Calu3 (cell line): ENCODE data around the gene JDP2. TPM values are rescaled to one million over a fixed set of nuclear protein-coding genes. Genes with fewer than 3 reads are reported as not detected.
A peak's percentile ranks its signal among the peaks of the same experiment; 100 is the strongest.

Experiments used
- BruUV-seq: library from RNA; stranded (reverse); fragments of 400-500 nt; replicated peaks from 2 replicates; lab custom pipeline; 2021; lab: Mats Ljungman, UMichigan
- CTCF ChIA-PET: fragments of 300-600 bp; sonication (Branson Sonifier 250); formaldehyde crosslinking; loops from one replicate; lab custom pipeline; 2022; ENCODE audit warnings: antibody characterized with exemption; lab: Charles Lee
- DNase-seq: peaks from one replicate; pipeline ENCODE4 v3.0.0; 2022
- H3K27ac Mint-ChIP-seq: one replicate; pipeline ENCODE4 v1.8.0; 2022; ENCODE audit warnings: mixed read lengths; ENCODE audit not compliant: unreplicated experiment
- H3K27me3 Mint-ChIP-seq: one replicate; pipeline ENCODE4 v1.8.0; 2022; ENCODE audit warnings: mixed read lengths; ENCODE audit not compliant: unreplicated experiment
- H3K36me3 Mint-ChIP-seq: one replicate; pipeline ENCODE4 v1.8.0; 2022; ENCODE audit warnings: mild to moderate bottlenecking, moderate library complexity, mixed read lengths; ENCODE audit not compliant: insufficient read depth, unreplicated experiment
- H3K4me1 Mint-ChIP-seq: one replicate; pipeline ENCODE4 v1.8.0; 2022; ENCODE audit warnings: mild to moderate bottlenecking, low read depth, mixed read lengths; ENCODE audit not compliant: unreplicated experiment
- H3K4me3 Mint-ChIP-seq: one replicate; pipeline ENCODE4 v1.8.0; 2022; ENCODE audit warnings: mild to moderate bottlenecking, low read depth, moderate library complexity, mixed read lengths; ENCODE audit not compliant: unreplicated experiment
- H3K9me3 Mint-ChIP-seq: one replicate; pipeline ENCODE4 v1.8.0; 2022; ENCODE audit warnings: low read depth, mixed read lengths; ENCODE audit not compliant: unreplicated experiment
- CTCF ChIP-seq: fragments of 200-600 bp; IDR thresholded peaks from one replicate; pipeline ENCODE4 v1.8.0; 2022; ENCODE audit warnings: antibody characterized with exemption; ENCODE audit not compliant: unreplicated experiment
- intact Hi-C: fragments of 100-400 bp; cut with micrococcal nuclease; formaldehyde crosslinking; loops from one replicate; pipeline ENCODE4 v1.10.0; 2022; ENCODE audit not compliant: unreplicated experiment
- total RNA-seq: library from RNA; stranded (reverse); gene quantifications from 2 replicates; pipeline ENCODE4 v1.2.3, GENCODE V29; 2022

JDP2 gene
- total RNA-seq, 1 experiment from 2014 or later: 24.1 TPM

- Mint-ChIP-seq H3K27ac (no peak overlapping the region), H3K27me3 (peaks cover 5% of the 10 kb centered on the region), H3K4me1 (no peaks in the 10 kb centered on the region), H3K4me3 (no peak overlapping the region), H3K36me3 (no peaks in the 10 kb centered on the region), H3K9me3 (no peaks in the 10 kb centered on the region)
- BruUV-seq: no TSS peak
- CTCF ChIA-PET: no interaction called here
- TF ChIP-seq CTCF: no peak
- intact Hi-C loops: no loop called here
- DNase-seq: peak; percentile 13
These were observed 8.7 kb upstream of the JDP2 start for GRCh38 chr14:75418850-75419768.

GRCh38 chr14:75422169-75422568 is 5.7 kb upstream of the JDP2 start:
- H3K9me3 Mint-ChIP-seq: no peaks in the 10 kb centered on the region
- no TSS peak for BruUV-seq

GRCh38 chr14:75424496-75424895 is 3.3 kb upstream of the JDP2 start:
- intact Hi-C loops: no loop called here
- no peak overlapping the region for H3K27ac Mint-ChIP-seq

More at GRCh38 chr14:75422169-75422568, 5.7 kb upstream of the JDP2 start:
- no peaks in the 10 kb centered on the region for H3K36me3 Mint-ChIP-seq
- H3K4me1 Mint-ChIP-seq: no peaks in the 10 kb centered on the region
- intact Hi-C loops: no loop called here
- CTCF ChIA-PET: no interaction called here
- no peaks in the 10 kb centered on the region for H3K27me3 Mint-ChIP-seq
- no peak for DNase-seq
- no peak overlapping the region for H3K27ac Mint-ChIP-seq
- no peak for TF ChIP-seq CTCF
- no peak overlapping the region for H3K4me3 Mint-ChIP-seq

GRCh38 chr14:75425446-75425845 is 2.4 kb upstream of the JDP2 start:
- intact Hi-C loops: loop anchor here (5.0 kb wide), 1 partner anchor 108 kb away; no protein-coding TSS in a partner anchor
- DNase-seq: no peak
- Mint-ChIP-seq H3K36me3 (peaks cover 12% of the 10 kb centered on the region), H3K4me1 (peaks cover 14% of the 10 kb centered on the region), H3K27ac (no peak overlapping the region), H3K4me3 (no peak overlapping the region), H3K9me3 (no peaks in the 10 kb centered on the region), H3K27me3 (no peaks in the 10 kb centered on the region)
- CTCF ChIA-PET: no interaction called here
- TF ChIP-seq CTCF: no peak
- no TSS peak for BruUV-seq

More at GRCh38 chr14:75424496-75424895, 3.3 kb upstream of the JDP2 start:
- TF ChIP-seq CTCF: no peak
- peaks cover 5% of the 10 kb centered on the region for H3K4me1 Mint-ChIP-seq
- no peak for DNase-seq
- peaks cover 12% of the 10 kb centered on the region for H3K36me3 Mint-ChIP-seq
- CTCF ChIA-PET: no interaction called here
- H3K27me3 Mint-ChIP-seq: no peaks in the 10 kb centered on the region
- H3K9me3 Mint-ChIP-seq: no peaks in the 10 kb centered on the region
- H3K4me3 Mint-ChIP-seq: no peak overlapping the region
- no TSS peak for BruUV-seq
